ENCODE results near the gene PPM1M.

DNA sequence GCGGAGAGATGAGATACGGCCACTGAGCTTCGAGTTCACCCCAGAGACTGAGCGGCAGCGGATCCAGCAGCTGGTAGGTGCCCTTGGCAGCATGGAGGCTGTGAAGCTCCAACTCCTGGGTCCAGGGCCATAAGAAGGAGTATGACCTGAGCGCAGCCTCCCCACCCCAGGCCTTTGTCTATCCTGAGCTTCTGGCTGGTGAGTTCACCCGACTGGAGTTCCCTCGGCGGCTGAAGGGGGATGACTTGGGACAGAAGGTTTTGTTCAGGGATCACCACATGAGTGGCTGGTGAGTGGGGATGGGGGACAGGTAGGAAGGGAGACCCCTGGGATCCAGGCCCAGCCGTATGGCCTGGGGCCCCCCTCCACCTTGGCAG is 2.6 kb downstream of the PPM1M start:
- TF ChIP-seq, protein P1, sequence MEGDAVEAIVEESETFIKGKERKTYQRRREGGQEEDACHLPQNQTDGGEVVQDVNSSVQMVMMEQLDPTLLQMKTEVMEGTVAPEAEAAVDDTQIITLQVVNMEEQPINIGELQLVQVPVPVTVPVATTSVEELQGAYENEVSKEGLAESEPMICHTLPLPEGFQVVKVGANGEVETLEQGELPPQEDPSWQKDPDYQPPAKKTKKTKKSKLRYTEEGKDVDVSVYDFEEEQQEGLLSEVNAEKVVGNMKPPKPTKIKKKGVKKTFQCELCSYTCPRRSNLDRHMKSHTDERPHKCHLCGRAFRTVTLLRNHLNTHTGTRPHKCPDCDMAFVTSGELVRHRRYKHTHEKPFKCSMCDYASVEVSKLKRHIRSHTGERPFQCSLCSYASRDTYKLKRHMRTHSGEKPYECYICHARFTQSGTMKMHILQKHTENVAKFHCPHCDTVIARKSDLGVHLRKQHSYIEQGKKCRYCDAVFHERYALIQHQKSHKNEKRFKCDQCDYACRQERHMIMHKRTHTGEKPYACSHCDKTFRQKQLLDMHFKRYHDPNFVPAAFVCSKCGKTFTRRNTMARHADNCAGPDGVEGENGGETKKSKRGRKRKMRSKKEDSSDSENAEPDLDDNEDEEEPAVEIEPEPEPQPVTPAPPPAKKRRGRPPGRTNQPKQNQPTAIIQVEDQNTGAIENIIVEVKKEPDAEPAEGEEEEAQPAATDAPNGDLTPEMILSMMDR (conservative IDR thresholded peaks at IDR 0.05): no peak
- no peak for TF ChIP-seq EZH2 (IDR thresholded peaks at IDR 0.05; ENCODE audit: low read depth)
